HPDE6-E6E7 (cell line): Measurements from ENCODE around the gene STAP1.
"Not testable (repeated sequence)": the region's sequence is repeated elsewhere in the genome, so short reads cannot be mapped to it uniquely, and the experiment has no call there.

Experiments
- DNase-seq: peaks from one replicate; pipeline ENCODE4 v3.0.0; 2011; ENCODE audit warnings: missing footprints; ENCODE audit errors: extremely low spot score

Gene STAP1

DNA sequence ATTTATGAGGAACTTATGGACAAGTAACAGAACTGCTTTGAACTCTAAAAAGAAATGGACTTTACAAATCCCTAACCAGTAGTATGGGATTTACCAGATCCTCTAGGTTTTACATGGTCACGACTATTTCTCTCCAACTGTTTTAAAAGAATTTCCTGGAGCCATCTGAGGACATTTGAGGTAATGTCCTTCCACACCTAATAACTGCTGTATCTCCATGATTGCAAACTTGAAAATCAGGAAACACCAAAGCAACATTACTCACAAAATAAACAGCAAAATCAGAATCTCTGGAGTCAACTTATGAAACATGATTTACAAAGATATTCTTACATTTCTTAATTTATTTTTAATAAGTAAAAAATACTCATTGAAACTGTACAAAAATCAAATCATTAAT, 58.0 kb downstream of the STAP1 start:
- no peak for DNase-seq

DNA sequence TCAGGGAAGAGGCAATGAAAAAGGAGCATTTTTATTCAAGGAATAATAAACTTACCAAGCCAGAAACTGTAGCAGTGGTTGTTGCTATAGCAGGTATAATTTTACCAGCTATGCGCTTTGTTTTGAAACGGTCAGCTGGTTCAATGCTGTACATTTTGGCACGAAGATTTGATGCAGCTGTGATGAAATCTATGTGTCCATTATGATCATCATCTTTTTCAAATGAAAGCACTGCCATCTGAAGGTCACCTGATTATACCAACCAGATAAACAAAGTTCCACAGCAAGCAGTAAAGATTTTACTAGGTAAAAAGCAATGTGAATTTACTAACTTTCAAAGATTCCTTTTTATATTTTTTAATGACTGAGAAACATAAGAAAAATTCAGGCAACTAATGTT, 66.4 kb downstream of the STAP1 start:
- no peak for DNase-seq

DNA sequence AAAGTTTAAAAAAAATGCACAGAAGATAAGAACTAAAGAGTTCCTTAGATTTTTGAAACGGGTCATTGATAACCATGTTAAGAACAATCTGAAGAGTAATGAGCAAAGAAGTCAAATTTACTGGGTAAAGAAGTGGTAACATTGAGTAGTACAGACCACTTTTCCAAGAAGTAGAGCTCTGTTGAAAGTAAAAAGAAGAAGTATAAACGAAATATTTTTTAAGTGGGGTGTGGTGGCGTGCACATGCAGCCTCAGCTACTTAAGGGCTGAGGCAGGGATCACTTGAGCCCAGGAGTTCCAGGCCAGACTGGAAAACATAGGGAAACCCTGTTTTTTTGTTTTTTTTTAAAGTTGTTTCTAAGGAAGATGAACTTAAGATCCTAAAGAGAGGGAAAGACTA, 74.0 kb downstream of the STAP1 start:
- DNase-seq = no peak

DNA sequence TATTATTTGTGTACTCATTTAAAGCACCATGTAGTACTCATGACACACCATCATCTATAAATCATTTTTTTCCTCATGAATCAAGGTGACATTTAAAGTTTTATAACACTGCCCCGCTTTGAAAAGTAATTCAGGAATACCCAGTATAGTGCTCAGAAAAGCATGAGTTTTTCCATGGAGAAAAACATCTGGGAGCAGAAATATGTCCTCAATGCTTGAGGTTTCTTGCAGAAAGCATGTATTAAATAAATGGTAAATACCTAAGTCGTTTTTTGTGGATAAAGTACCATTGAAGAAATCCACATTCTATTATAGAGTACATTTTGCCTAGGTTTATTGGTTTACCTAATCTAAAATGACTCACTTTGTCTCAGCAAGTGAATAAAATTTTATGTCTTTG, 76.2 kb downstream of the STAP1 start:
- no peak for DNase-seq

DNA sequence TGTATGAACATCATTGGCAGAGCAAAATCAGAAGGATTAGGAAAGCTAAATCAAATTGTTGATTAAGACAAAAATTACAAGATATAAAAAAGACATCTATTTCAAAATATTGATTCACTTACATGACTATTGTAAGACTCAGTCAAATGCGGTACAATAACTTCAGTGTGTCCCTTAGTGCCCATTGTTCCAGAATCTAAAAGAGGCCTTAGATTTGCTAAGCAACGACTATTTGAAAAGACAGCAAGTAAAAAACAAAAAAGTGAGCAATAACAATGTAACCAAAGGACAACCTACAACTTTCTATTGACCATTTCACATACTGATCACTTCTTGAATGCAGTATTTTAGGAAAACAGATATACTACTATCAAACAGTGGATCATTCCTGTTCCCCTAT, 76.8 kb downstream of the STAP1 start:
- no peak for DNase-seq

DNA sequence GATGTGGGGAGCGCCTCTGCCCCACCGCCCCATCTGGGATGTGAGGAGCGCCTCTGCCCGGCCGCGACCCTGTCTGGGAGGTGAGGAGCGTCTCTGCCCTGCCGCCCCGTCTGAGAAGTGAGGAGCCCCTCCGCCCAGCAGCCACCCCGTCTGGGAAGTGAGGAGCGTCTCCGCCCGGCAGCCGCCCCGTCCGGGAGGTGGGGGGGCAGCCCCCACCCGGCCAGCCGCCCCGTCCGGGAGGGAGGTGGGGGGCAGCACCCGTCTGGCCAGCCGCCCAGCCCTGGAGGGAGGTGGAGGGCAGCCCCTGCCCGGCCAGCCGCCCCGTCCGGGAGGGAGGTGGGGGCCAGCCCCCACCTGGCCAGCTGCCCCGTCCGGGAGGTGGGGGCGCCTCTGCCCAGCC, 78.5 kb downstream of the STAP1 start:
- not testable (repeated sequence) for DNase-seq

DNA sequence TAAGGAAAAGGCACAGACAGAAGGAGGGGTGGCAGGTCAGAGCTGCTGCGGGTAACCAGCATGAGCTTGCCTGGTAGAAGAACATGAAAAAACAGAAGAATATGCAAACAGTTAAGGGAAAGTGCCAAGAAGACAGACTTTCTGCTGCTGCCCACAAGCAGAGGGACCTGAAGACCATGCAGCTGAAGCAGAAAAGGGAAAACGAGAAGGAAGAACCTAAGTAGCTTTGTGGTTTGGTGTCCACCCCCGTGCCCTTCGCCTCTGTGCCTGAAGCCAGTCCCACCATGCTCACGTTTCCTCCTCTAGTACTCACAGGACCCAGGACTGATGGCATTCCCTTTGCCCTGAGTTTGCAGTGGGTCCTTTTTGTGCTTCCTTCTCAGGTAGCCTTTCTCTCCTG, 79.6 kb downstream of the STAP1 start:
- DNase-seq = no peak

DNA sequence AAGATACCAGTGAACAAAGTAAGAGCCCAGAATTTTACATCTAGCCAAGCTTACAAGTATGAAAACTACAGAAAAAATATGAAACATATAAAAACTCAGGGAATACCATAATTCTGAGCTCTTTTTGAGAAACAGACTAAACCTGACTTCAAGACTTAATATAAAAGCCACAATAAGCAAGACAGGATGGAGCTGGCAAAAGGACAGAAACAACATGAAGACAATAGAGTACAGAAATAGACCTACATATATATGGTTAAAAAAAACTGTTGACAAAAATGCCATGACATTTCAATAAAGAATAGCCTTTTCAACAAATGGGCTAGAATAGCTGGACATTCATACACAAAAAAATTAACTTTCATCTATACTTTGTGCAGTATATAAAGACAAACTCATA, 93.0 kb downstream of the STAP1 start:
- DNase-seq = no peak
